ENCODE measurements around the gene TMEM165.
A peak's percentile ranks its signal among the peaks of the same experiment; 100 is the strongest.

TMEM165 gene

GRCh38 chr4:55367084-55367722 is 28.6 kb upstream of the TMEM165 start:
- DNase-seq (no peak), ATAC-seq (no peak)

DNA sequence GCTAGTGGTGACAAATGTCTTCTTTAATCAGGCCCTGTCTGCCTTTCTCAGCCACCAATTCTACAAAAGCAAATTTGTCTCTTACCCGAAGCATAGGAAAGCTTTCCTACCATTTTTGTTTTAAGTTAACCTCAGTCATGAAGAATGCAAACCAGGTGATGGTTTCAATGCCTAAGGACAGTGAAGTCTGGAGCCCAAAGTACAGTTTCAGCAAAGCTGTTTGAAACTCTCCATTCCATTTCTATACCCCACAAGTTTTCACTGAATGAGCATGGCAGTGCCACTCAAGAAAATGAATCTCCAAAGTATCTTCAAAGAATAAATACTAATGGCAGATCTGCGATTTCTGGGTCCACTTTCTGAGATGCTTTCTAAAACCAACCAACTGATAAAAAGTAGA is 25.8 kb upstream of the TMEM165 start:
- DNase-seq (no peak), ATAC-seq (no peak)

DNA sequence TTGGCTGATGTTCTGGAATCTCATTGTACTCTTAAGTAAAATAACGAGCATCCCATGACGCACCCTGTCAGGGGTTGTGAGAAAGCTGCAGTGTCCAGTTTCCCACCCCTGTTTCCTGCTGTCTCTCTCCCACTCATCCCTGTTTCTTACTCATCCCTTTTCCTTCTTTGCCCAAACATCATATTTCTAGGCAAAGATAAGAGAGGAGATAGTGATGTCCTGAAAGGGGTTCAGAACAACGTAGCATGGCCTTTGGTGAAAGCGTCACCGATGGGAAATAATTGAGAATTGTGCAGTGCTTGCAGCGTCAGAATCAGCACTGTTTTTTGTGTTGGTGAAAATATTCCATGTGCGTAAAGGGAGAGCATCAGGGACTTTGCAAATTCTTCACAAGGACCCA is 23.5 kb upstream of the TMEM165 start:
- no peak for ATAC-seq
- no peak for DNase-seq

DNA sequence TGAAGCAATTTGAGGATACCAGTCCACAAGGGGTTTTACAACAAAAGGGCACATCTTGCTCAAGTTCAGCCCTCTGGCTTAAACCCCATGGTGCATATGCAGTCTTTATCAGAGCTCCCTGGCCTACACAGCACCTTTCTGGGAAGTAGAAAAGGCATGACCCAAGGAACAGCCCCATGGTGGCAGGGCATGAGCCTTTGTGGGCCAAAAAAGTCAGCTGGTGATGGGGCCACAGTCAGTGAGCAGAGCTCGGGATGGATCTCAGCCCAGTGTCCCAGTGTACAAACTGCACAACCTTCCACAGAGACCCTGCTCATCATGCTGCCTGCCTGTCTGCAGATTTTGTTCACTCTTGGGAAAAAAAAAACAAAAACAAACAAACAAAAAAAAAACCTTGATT is 22.3 kb upstream of the TMEM165 start:
- DNase-seq: no peak
- no peak for ATAC-seq

- DNase-seq (no peak), ATAC-seq (no peak)
Observed at GRCh38 chr4:55376698-55377097, 19.1 kb upstream of the TMEM165 start.

DNA sequence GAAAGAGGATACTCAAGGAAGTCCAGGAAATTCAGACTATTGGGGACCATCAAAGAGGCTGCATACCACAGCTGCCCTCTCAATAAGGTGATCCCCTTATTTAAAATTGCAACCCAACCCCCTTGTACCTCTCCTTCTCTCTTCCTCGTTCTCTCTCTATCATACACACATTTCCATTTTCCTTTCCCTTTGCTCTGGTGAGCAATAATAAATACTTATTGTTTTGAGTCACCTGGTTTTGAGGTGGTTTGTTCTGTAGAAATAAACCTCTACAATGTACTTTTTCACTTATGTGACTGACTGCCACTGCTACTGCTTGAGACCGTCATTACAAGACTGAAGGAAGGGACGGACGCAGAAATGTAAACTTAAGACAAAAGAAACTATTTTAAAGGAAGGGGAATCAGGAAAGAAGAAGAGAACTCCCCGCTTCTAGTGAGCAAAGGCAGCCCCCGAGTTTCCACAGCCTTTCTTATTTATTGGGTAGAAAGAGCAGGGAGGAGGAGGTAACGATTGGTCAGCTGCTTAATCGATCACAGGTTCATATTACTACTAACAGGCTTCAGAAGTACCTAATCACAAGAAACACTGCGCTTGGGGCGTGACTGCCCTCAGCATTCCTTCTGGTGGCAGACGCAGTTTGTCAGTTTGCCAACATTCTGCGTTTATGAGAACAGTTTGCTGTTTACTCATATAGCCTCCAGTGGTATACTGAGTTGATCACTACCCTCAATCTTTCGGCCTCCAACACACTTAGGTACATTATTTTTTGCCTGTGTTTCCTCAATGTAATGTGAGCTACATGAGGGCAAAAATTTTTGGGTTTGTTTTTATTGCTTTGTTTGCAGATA is 16.9 kb upstream of the TMEM165 start:
- no peak for DNase-seq
- ATAC-seq: no peak

- ATAC-seq: no peak
- no peak for DNase-seq
Observed at GRCh38 chr4:55380576-55380975, 15.2 kb upstream of the TMEM165 start.

DNA sequence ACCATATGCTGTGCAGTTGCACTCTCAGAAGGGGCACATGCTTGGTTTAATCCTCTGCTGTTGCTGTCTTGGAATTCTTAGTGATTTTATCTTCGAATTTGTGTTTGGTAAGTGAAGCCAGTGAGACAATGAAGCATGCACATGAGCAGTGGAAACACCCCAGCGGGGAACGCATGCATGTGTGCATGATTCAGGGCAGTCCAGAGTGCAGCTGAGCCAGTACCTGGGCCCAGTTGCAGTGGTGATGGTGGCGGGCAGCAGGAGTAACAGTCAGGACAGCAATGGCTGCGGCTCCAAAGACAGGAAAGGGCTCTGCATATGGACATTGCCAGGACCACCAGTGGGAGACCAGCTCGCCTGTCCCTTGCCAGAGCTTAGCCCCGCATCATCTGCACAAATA is 14.3 kb upstream of the TMEM165 start:
- no peak for ATAC-seq
- no peak for DNase-seq

- no peak for ATAC-seq
Observed at GRCh38 chr4:55382488-55383003, 13.2 kb upstream of the TMEM165 start.

GRCh38 chr4:55385201-55385649 is 10.5 kb upstream of the TMEM165 start:
- ATAC-seq (peak; percentile 50), DNase-seq (no peak)

More at GRCh38 chr4:55382488-55383003, 13.2 kb upstream of the TMEM165 start:
- no peak for DNase-seq

GRCh38 chr4:55386073-55386472 is 9.7 kb upstream of the TMEM165 start:
- DNase-seq: no peak
- no peak for ATAC-seq

DNA sequence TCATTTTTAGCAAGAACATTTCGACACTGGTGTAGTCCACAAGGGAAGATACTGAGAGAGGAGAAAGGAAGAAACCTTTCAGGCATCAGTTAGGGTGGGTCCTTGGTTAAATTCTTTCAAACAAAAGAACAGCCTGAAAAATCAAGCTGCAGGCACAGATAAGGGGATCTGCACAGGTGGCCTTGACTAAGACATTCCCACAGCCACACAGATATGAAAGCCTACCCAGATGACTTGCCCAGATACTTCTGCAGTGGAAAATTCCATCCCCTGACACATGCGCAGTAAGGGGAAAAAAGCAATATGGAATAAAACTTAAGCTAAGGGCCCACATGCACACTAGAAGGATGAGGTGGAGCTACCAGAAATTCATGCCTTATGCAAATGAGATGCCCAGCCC is 8.9 kb upstream of the TMEM165 start:
- ATAC-seq (peak; percentile 51), DNase-seq (no peak)

GRCh38 chr4:55393461-55394320 is 2.1 kb upstream of the TMEM165 start:
- ATAC-seq (no peak), DNase-seq (no peak)

GRCh38 chr4:55395218-55395528 is 584 bp upstream of the TMEM165 start:
- ATAC-seq: no peak
- no peak for DNase-seq

DNA sequence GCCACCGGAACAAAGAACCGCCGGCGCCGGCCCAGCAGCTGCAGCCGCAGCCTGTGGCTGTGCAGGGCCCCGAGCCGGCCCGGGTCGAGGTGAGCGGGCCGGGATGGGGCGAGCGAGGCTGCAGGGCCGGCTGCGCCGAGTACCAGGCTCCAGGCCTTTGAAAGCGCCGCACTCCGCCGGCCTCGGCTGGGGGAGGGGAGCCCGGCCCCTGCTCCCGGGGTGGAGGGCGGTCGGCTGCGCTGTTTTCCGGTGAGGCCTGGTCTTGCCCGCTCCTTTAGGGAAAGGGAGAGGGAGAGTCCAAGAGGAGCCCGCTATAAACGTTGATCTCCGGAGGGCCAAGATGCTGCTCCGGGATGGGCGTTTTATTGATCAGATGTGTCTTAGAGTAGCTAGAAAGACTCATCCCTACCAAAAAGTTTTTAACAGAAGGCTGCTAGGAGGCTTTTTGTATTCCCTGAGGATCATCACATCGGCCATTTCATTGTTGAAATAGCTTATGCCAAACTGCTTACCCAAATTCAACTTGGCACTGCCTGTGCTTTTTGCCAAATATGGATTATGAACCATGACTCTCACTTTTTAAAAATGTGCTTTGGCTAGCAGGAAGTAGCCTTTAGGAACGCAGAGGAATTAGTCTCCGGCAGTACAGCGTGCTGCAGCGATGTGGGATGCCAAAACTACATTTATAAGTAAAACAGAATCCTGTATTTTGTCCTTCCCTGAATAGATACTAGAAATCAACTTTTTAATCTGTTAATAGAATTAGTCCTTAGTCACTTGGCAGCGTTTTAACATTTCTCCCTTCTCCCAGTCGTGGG is 760 bp downstream of the TMEM165 start:
- ATAC-seq (peak; percentile 10), DNase-seq (peak; percentile 55)

DNA sequence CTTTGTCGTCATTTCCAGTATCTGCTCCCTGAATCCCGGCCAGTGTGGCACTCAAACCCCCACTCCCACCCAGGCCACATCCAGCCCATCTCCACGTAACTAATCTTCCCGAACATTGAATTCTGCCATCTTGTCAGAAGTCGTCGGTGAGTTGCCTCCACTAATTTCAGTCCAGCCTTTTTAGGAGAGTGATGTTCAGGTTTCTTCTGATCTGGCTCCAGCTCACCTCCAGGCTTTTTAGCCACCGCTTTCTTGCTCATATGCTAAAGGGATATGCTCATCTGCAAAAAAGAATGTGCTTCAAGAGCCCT is 1.3 kb downstream of the TMEM165 start:
- ATAC-seq: no peak
- no peak for DNase-seq

GRCh38 chr4:55397520-55398321 is 2.0 kb downstream of the TMEM165 start:
- ATAC-seq (no peak), DNase-seq (no peak)

DNA sequence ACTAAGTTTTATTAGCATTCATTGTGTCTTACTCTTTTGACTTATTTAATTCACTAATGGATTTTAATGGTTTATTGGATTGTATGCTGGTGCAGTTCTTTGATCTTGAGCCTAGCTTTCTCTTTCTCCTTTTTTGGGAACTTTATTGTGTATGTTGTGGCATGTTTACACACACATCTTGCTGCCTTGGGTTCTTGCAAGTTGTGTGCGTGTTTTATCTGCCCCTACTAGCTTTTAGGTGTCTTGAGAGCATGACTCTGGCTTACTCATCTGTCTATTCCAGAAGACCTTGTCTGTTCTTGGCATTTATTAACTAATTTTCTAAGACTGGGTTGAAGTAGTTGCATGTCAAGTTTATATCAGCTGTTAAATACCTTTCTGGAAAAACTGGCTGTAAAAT is 2.7 kb downstream of the TMEM165 start:
- no peak for ATAC-seq
- DNase-seq: no peak

DNA sequence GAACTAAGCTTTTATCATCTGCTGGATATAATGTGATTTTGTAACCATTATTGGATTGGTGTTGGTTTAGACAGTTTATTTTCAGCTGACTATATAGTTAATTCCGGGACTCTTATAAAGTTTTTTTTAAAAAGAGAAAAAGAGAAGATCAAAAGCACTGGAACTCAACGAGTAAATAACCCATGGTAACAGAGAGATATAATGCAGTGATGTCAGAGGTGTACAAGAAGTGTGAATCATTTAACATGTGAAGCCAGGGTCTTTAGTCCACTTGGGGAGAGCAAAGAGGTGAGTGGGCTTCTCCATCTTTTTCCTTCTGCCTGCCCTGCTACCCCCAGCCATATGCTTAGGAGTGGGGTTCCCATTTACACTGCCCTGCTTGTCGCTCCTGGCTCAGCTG is 3.2 kb downstream of the TMEM165 start:
- no peak for DNase-seq
- ATAC-seq: no peak

DNA sequence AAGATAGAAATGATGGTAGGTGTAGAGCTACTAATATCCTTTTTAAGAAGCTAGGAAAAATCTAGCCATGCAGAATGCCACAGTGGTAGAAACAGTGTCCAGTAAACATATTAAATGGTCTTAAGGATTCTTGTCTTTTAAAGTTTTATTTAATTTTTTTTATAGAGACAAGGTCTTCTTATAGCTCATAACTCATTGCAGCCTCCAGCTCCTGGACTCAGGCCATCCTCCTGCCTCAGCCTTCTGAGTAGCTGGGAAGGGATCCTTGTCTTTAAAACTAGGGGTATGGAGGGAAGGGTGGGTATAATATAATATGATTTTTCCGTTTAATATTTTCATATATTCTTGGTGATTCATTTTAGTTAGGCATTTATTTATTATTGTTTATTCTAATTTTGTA is 3.8 kb downstream of the TMEM165 start:
- DNase-seq (no peak), ATAC-seq (no peak)

- DNase-seq (no peak), ATAC-seq (no peak)
Observed at GRCh38 chr4:55405073-55405472, 9.3 kb downstream of the TMEM165 start.
